Peyer's patch (tissue), 4 donors: Measurements from ENCODE around the gene CTLA4.

Experiments used
- CTCF ChIP-seq, 6 experiments: fragments of 450-650 bp in 4 of 6; fragments of 200-600 bp in 2 of 6; sonication (generic) in 1 of 6; IDR thresholded peaks; one replicate each; pipeline ENCODE4 v1.5.1; 2017 to 2019; ENCODE audit warnings: antibody characterized with exemption in 6 of 6, mild to moderate bottlenecking in 3 of 6, moderate library complexity in 1 of 6
- POLR2A ChIP-seq, 2 donors: fragments of 450-650 bp; IDR thresholded peaks; one replicate each; pipeline ENCODE4 v1.5.1; 2017; ENCODE audit warnings: antibody characterized with exemption in 2 of 2, mild to moderate bottlenecking in 2 of 2, moderate library complexity in 2 of 2

DNA sequence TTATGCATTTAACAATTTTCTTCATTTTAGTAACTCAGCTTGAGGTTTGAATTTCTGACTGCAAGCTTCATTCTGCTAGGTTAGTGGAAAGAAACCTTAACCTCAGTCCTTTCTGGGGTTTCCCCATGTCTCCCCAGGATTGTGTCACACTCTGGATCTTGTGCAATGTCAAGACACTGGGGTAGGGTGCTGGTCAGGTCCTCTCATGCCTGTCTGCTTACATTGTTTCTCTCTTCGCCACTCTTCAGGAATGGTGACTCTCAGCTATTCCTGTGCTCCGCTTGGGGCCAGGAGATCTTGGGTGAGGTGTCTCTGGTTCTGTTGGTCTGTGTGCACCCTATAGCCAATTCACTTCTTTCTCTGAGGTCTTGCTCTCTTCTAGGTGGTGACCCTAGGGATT lies 23.9 kb downstream of the CTLA4 start:
- TF ChIP-seq CTCF (IDR thresholded peaks at IDR 0.05) (no peak), POLR2A (IDR thresholded peaks at IDR 0.05) (no peak)
